HepG2 (cell line): ENCODE results near the gene RNGTT.

Experiments
- CBX5 ChIP-seq: sonication (generic); formaldehyde crosslinking; IDR thresholded peaks from 2 replicates; pipeline ENCODE4 v1.4.0; 2020; ENCODE audit warnings: missing genetic modification reagents, borderline replicate concordance
- ELF1 ChIP-seq: sonication (generic); formaldehyde crosslinking; IDR thresholded peaks from 2 replicates; pipeline ENCODE4 v1.4.0; 2020; ENCODE audit warnings: missing genetic modification reagents
- FLYWCH1 ChIP-seq: sonication (generic); formaldehyde crosslinking; IDR thresholded peaks from 2 replicates; pipeline ENCODE4 v1.8.1; 2023; ENCODE audit warnings: mild to moderate bottlenecking, missing genetic modification reagents
- GABPA ChIP-seq, 2 experiments: IDR thresholded peaks; 2 replicates each; pipeline ENCODE4 v1.6.1; 2011 to 2016; ENCODE audit warnings: low read depth in 2 of 2, low read length in 1 of 2, missing biosample characterization in 1 of 2, missing genetic modification characterization in 1 of 2
- ZNF232 ChIP-seq: sonication (generic); formaldehyde crosslinking; IDR thresholded peaks from 2 replicates; pipeline ENCODE4 v1.4.0; 2020; ENCODE audit warnings: missing genetic modification reagents, borderline replicate concordance
- ZNF263 ChIP-seq: sonication (generic); formaldehyde crosslinking; IDR thresholded peaks from 2 replicates; pipeline ENCODE4 v1.4.0; 2020; ENCODE audit warnings: missing genetic modification reagents
- ZNF749 ChIP-seq: sonication (generic); formaldehyde crosslinking; IDR thresholded peaks from 2 replicates; pipeline ENCODE4 v1.8.0; 2022; ENCODE audit warnings: mild to moderate bottlenecking, missing genetic modification reagents, moderate library complexity, borderline replicate concordance
- TF ChIP-seq, protein P1 (sequence below): sonication (generic); formaldehyde crosslinking; IDR thresholded peaks from 2 replicates; pipeline ENCODE4 v1.5.0; 2020; ENCODE audit warnings: mild to moderate bottlenecking, missing genetic modification reagents, moderate library complexity

GRCh38 chr6:88626460-88626859 is 337.0 kb downstream of the RNGTT start:
- TF ChIP-seq ZNF232 (CRISPR knock-in tag): no peak
- TF ChIP-seq, protein P1, sequence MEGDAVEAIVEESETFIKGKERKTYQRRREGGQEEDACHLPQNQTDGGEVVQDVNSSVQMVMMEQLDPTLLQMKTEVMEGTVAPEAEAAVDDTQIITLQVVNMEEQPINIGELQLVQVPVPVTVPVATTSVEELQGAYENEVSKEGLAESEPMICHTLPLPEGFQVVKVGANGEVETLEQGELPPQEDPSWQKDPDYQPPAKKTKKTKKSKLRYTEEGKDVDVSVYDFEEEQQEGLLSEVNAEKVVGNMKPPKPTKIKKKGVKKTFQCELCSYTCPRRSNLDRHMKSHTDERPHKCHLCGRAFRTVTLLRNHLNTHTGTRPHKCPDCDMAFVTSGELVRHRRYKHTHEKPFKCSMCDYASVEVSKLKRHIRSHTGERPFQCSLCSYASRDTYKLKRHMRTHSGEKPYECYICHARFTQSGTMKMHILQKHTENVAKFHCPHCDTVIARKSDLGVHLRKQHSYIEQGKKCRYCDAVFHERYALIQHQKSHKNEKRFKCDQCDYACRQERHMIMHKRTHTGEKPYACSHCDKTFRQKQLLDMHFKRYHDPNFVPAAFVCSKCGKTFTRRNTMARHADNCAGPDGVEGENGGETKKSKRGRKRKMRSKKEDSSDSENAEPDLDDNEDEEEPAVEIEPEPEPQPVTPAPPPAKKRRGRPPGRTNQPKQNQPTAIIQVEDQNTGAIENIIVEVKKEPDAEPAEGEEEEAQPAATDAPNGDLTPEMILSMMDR (CRISPR knock-in tag): no peak
- no peak for TF ChIP-seq CBX5 (CRISPR knock-in tag)
- TF ChIP-seq ZNF263 (CRISPR knock-in tag): no peak
- no peak for TF ChIP-seq GABPA (IDR thresholded peaks at IDR 0.05; ENCODE audit: low read depth, low read length)
- TF ChIP-seq GABPA (CRISPR knock-in tag; IDR thresholded peaks at IDR 0.05; ENCODE audit: low read depth): no peak
- no peak for TF ChIP-seq FLYWCH1 (CRISPR knock-in tag)
- no peak for TF ChIP-seq ZNF749 (CRISPR knock-in tag)
- no peak for TF ChIP-seq ELF1
